8988T (cell line): ENCODE results near the gene PATJ.

ENCODE experiments used
- DNase-seq: peaks from one replicate; pipeline ENCODE4 v3.0.0; 2011

Gene PATJ

GRCh38 chr1:62221171-62221570 lies 478.9 kb downstream of the PATJ start:
- no peak for DNase-seq

GRCh38 chr1:62222321-62222720 lies 480.0 kb downstream of the PATJ start:
- DNase-seq: no peak

DNA sequence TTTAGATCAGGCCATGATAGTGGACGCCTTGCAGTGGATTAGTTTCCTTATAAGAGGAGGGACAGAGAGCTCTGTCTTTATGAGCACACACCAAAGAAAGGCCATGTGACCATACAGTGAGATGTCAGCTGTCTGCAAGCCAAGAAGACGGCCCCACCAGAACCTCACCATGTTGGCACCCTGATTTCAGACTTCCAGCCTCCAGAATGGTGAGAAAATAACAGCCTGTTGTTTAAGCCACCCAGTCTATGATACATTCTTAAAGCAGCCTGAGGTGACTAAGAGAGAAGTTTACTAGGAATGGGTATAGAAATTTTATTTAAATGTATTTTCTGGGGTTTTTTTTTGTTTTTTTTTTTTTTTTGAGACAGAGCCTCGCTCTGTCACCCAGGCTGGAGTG lies 481.9 kb downstream of the PATJ start:
- no peak for DNase-seq

- DNase-seq: no peak
Measured at GRCh38 chr1:62227496-62227895, 485.2 kb downstream of the PATJ start.
